ENCODE results near the gene ZBTB34.

ZBTB34 gene

DNA sequence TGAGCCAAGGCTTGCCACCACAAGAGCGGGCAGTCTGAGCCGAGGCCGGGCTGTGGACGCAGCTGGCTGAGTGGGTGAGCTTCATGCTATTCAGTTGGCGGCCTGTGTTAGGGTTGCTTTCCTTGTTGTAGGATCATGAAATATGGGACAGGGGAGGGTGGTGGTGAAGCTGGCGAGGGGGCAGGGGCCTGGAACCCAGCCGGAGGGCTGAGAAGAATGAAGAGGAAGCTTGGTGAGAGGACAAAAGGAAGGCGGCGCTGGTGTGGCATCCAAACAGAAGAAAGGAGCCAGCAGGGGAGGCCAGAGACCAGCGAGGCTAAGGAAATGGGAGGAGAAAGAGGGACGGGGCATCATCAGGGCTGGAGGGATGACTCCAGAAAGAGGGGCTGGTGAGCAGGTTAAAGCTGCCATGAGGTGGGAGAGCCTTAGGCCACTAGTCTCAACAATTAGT lies 72.5 kb downstream of the ZBTB34 start:
- no peak for DNase-seq

DNA sequence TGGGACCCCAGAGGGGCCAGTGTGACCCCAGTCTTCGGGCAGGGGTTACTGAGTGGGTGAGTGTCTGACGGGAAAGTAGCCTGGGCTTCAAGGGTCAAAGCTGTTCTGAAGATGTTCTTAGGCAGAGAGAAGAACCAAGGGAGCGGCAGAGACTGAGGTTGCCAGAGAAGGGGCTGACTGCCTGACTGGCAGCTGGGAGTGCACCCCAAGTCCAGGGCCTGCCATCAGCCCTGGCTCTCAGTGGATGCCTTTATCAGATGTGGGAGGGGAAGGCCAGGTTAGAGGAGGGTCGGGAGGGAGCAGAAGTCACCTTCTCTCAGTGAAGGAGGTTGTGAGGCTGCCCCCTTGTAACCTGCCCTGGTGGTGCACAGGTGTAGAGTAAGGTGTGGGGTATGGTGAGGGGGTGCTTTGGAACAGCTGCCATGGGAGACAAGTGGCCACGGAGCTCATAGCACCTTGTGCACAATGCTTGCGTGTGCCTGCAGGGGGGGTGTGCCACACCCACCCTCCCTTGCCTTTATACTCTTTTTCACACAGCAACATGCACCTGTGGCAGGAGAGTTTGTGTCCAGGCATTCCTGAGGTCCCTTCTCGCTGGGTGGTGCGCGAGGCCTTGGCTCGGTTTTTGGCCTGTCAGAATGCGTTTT lies 73.0 kb downstream of the ZBTB34 start:
- no peak for DNase-seq

DNA sequence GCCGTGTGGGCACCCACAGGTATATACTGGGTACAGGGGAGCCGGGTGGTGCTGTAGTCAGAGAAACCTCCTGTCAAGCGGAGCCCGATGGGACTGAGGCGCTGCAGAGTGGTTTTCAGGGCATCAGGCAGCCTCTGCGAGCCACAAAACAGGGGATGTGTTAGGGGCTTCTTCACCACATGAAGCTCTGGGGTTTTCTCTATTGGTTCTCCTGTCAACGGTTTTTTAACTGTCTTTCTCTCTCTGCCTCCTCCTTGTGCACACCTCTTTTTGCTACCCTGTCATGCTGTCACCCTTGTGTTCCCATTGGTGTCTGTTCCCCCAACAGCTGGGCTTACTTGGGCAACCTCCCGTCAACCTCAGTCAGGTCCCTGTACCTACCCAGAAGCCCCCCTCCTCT lies 74.0 kb downstream of the ZBTB34 start:
- no peak for DNase-seq

Data from activated CD4-positive, alpha-beta T cell treated with anti-CD3 and anti-CD28 coated beads, Interleukin-10, Interleukin-2, amounts not matched to agents 100 ng/mL and 50 ng/mL, durations not matched to agents 16 hours and 8 hours (primary cell).